GM10248 (cell line): ENCODE results near the gene NEMP1.
"Not testable (repeated sequence)": the region's sequence is repeated elsewhere in the genome, so short reads cannot be mapped to it uniquely, and the experiment has no call there.

Source experiments
- CTCF ChIA-PET: fragments of 300-600 bp; sonication (Branson Sonifier 250); formaldehyde crosslinking; extraction: SDS; loops from one replicate; lab custom pipeline; 2021; ENCODE audit warnings: antibody characterized with exemption; lab: Yijun Ruan, JAX
- POLR2A ChIA-PET: fragments of 350-650 bp; sonication (Branson Sonifier 250); formaldehyde crosslinking; extraction: SDS; loops from one replicate; lab custom pipeline; 2020; ENCODE audit warnings: antibody characterized with exemption; lab: Yijun Ruan, JAX
- DNase-seq: peaks from one replicate; pipeline ENCODE4 v3.0.0; 2012; ENCODE audit errors: extremely low spot score
- TF ChIP-seq, protein P1 (sequence below): IDR thresholded peaks from 2 replicates; pipeline ENCODE4 v1.5.1; 2012; ENCODE audit warnings: mild to moderate bottlenecking, low read depth; ENCODE audit errors: extremely low read depth, missing control alignments, control extremely low read depth

The NEMP1 gene

DNA sequence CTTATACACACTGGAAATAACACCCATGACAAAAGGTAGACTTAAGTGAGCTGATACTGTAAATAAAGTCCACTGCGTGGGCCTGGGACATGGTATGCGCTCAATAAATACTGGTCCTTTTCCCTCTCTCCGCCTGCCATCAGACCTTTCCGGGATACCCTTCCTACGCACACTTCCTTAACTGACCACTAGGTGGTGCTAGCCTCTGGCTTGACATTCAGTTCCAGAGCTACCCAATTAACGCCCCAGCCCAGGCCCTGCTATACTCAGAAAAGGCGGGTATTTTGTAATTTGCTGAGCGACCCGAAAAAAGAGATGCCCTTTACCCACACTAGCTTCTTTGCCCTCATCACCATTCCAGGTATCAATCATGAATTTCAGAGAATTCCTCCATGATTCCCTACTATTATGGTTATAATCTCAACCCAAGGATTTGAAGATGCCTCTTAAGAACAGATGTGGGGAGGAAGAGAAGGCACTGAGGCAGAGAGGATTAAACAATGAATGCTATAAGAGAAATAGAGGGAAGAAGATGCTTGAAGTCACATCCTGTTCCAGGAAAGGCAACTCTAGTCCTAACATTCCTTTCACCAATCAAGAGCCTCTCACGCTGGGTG lies 45.8 kb upstream of the NEMP1 start:
- TF ChIP-seq, protein P1, sequence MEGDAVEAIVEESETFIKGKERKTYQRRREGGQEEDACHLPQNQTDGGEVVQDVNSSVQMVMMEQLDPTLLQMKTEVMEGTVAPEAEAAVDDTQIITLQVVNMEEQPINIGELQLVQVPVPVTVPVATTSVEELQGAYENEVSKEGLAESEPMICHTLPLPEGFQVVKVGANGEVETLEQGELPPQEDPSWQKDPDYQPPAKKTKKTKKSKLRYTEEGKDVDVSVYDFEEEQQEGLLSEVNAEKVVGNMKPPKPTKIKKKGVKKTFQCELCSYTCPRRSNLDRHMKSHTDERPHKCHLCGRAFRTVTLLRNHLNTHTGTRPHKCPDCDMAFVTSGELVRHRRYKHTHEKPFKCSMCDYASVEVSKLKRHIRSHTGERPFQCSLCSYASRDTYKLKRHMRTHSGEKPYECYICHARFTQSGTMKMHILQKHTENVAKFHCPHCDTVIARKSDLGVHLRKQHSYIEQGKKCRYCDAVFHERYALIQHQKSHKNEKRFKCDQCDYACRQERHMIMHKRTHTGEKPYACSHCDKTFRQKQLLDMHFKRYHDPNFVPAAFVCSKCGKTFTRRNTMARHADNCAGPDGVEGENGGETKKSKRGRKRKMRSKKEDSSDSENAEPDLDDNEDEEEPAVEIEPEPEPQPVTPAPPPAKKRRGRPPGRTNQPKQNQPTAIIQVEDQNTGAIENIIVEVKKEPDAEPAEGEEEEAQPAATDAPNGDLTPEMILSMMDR: peak; percentile 74
- ChIA-PET POLR2A (interaction anchor here (1.0 kb wide), 1 partner anchor 12 kb away, joined by 3 read pairs; no protein-coding TSS in a partner anchor), CTCF (interaction anchor here (0.6 to 14.5 kb wide), 35 partner anchors 9 to 121 kb away, joined by 3 to 159 read pairs (median 5); partner anchors contain the start of genes NEMP1 and STAT6)
- peak; percentile 70 for DNase-seq

DNA sequence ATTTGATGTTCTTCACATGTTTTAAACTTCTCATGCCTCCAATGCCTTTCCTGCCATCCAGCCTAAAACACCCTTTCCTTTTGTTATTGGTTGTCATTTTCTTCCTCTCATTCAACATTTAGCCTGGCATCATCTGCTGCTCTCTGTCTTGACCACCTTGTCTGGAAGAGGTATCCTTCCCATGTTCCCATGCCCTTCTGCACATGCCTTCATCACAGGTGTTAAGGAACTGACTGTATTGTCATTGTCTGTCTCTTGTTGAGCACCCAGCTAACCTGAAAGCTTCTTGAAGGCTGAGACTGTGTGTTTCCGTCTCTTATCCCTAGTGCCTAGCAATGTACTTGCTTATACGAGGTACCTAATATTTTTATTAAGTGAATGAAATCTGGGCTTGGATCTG lies 45.2 kb upstream of the NEMP1 start:
- no peak for DNase-seq
- ChIA-PET CTCF (interaction anchor here (0.7 to 14.5 kb wide), 34 partner anchors 8 to 122 kb away, joined by 3 to 159 read pairs (median 5); partner anchors contain the start of genes NEMP1 and STAT6), POLR2A (interaction anchor here (1.0 kb wide), 1 partner anchor 11 kb away, joined by 3 read pairs; no protein-coding TSS in a partner anchor)

DNA sequence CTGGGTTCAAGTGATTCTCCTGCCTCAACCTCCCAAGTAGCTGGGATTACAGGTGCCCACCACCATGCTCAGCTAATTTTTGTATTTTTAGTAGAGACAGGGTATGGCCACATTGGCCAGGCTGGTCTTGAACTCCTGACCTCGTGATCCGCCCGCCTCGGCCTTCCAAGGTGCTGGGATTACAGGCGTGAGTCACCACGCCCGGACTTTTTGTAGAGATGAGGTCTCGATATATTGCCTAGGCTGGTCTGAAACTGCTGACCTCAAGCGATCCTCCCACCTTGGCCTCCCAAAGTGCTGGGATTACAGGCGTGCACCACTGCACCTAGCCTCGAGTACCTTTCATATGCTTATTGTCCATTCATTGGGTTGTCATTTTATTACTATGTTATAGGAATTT lies 42.1 kb upstream of the NEMP1 start:
- CTCF ChIA-PET: interaction anchor here (1.0 to 14.5 kb wide), 6 partner anchors 10 to 589 kb away, joined by 3 to 159 read pairs (median 5); partner anchors contain the start of gene STAT6
- DNase-seq, POLR2A ChIA-PET: not testable (repeated sequence)

More for the DNA sequence above, 45.2 kb upstream of the NEMP1 start:
- TF ChIP-seq, protein P1: no peak

DNA sequence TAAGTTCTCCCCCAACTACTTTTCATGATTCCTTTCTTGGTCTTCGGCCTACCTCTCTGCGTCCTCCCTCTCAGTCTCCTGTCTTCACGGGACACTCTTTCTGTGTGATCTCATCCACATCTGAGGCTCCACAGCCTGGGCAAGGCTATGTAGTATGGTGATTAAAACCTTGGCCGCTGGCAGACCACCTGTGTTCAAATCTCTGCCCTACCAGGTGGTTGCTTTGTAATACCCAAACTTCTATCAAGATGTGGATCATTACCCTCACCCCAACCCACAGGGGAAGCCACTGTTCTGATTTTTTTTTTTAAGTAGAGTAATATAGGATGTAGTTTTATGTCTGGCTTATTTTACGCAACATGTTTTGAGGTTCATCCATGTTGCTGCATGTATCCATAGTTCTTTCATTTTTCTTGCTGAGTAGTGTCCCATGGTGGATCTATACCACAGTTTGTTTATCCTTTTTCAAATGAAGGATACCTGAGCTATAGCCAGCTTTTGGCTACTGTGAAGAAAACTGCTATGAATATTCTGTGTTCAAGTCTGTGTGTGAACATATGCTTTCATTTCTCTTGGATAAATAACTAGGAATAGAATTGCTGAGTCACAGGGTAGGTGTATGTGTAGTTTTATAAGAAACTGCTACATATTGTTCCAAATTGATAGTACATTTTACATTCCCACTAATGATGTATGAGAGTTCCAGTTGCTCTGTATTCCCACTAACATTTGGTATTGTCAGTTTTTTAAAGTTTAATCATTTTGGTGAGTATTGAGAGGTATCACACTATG lies 40.9 kb upstream of the NEMP1 start:
- CTCF ChIA-PET: interaction anchor here (0.9 to 14.5 kb wide), 7 partner anchors 9 to 588 kb away, joined by 3 to 159 read pairs (median 8); partner anchors contain the start of genes LRP1 and STAT6
- POLR2A ChIA-PET: interaction anchor here (1.0 kb wide), 1 partner anchor 8 kb away, joined by 3 read pairs; the partner anchor contains the start of gene STAT6
- TF ChIP-seq, protein P1: no peak
- no peak for DNase-seq

DNA sequence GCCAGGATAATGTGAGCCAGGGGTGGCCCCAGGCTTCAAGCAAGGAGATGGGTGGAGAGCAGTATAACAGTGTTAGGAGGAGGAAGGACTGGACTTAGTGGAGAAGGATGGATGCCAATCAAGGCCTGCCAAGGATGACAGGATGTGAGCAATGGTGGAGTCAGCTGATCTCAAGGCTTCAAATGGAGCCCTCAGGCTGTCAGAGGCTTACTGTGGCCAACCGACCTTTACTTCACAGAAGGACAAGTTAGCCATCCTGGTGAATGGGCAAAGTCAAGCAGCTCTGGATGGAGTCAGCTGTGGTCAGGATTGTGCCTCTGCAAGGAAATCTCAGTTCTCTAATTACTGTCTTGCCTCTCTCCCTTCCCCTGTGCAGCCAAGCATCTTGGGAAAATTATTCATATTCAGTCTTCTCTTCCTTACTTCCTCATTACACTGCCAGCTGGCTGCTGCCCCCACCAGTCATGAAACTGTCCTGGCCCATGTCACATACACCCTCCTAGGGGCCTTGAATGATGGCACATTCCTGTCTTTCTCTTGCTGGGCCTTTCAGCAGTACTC lies 40.2 kb upstream of the NEMP1 start:
- no peak for DNase-seq
- TF ChIP-seq, protein P1: no peak
- ChIA-PET POLR2A (interaction anchor here (0.6 kb wide), 1 partner anchor 12 kb away, joined by 4 read pairs; no protein-coding TSS in a partner anchor), CTCF (interaction anchor here (1.0 to 2.7 kb wide), 5 partner anchors 8 to 352 kb away, joined by 3 to 10 read pairs (median 5); no protein-coding TSS in a partner anchor)

DNA sequence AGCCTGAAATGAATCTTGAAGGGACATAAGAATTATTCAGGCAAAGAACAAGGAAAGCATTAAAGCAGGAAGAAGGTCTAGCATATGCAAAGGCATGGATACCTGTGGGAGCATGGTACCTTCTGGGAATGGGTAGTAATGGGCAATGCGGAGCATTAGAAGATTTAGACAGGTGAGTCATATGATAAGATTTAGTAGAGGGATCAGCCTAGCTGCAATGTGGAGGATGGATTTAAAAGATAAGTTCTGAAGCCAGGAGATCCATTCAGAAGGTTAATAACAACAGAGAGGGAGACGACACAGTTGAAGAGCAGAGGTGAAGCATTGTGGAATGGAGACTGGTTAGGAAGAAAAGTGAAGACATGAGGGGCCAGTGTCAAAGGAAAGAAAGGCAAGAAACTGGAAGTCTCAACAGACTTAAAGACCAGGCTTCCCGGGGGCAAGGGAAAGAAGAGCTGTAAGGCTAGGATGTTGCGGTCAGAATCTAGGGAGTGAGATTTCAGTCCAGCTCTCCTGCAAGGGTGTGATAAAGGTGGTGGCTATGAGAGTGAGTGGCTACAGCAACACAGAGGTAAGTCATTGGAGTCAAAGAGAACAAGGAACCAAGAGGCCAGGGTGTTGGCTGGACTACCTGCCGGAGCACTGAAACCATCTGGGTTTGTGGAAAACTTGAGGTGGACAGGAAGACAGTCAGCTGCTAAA lies 38.1 kb upstream of the NEMP1 start:
- DNase-seq: no peak
- ChIA-PET CTCF (interaction anchor here (1.3 to 2.7 kb wide), 6 partner anchors 7 to 111 kb away, joined by 4 to 16 read pairs (median 8); no protein-coding TSS in a partner anchor), POLR2A (interaction anchor here (0.7 kb wide), 1 partner anchor 38 kb away, joined by 4 read pairs; no protein-coding TSS in a partner anchor)
- TF ChIP-seq, protein P1: no peak
